Activated B cell treated with CpG ODN at 0.5 μM for 24 hours (primary cell): ENCODE data around the gene TMEM187. TPM values are rescaled to one million over a fixed set of nuclear protein-coding genes. Genes with fewer than 3 reads are reported as not detected.

Experiments
- ATAC-seq: fragments of 200-7000 bp; cut with Tn5 transposase; one replicate; pipeline ENCODE4 v1.10.0; 2021; ENCODE audit warnings: low read depth, mild to moderate bottlenecking, moderate library complexity
- CTCF ChIA-PET: fragments of 350-600 bp; sonication (Branson Sonifier 250); formaldehyde crosslinking; loops from one replicate; lab custom pipeline; 2021; ENCODE audit warnings: antibody characterized with exemption; lab: Charles Lee
- POLR2A ChIA-PET: fragments of 350-600 bp; sonication (Branson Sonifier 250); formaldehyde crosslinking; loops from one replicate; lab custom pipeline; 2021; ENCODE audit warnings: antibody characterized with exemption; lab: Charles Lee
- DNase-seq: peaks from one replicate; pipeline ENCODE4 v3.0.0; 2022
- H3K27ac Mint-ChIP-seq: one replicate; pipeline ENCODE4 v1.8.0; 2020; ENCODE audit warnings: mixed read lengths
- H3K27me3 Mint-ChIP-seq: one replicate; pipeline ENCODE4 v1.8.0; 2021; ENCODE audit warnings: mixed read lengths
- H3K36me3 Mint-ChIP-seq: one replicate; pipeline ENCODE4 v1.8.0; 2021; ENCODE audit warnings: low read depth, mixed read lengths
- H3K4me1 Mint-ChIP-seq: one replicate; pipeline ENCODE4 v1.8.0; 2021; ENCODE audit warnings: mixed read lengths
- H3K4me3 Mint-ChIP-seq: one replicate; pipeline ENCODE4 v1.8.0; 2020; ENCODE audit warnings: mild to moderate bottlenecking, mixed read lengths
- H3K9me3 Mint-ChIP-seq: one replicate; pipeline ENCODE4 v1.8.0; 2020; ENCODE audit warnings: mixed read lengths
- CTCF ChIP-seq: fragments of 200-600 bp; IDR thresholded peaks from one replicate; pipeline ENCODE4 v1.8.0; 2022; ENCODE audit warnings: antibody characterized with exemption, mild to moderate bottlenecking
- intact Hi-C: fragments of 100-400 bp; cut with micrococcal nuclease; formaldehyde crosslinking; loops from one replicate; pipeline ENCODE4 v1.15.1; 2024
- total RNA-seq: library from RNA; stranded (reverse); gene quantifications from 2 replicates; pipeline ENCODE4 v1.2.3, GENCODE V29; 2022

TMEM187 gene
- total RNA-seq, 1 donor from 2014 or later: 2.9 TPM

DNA sequence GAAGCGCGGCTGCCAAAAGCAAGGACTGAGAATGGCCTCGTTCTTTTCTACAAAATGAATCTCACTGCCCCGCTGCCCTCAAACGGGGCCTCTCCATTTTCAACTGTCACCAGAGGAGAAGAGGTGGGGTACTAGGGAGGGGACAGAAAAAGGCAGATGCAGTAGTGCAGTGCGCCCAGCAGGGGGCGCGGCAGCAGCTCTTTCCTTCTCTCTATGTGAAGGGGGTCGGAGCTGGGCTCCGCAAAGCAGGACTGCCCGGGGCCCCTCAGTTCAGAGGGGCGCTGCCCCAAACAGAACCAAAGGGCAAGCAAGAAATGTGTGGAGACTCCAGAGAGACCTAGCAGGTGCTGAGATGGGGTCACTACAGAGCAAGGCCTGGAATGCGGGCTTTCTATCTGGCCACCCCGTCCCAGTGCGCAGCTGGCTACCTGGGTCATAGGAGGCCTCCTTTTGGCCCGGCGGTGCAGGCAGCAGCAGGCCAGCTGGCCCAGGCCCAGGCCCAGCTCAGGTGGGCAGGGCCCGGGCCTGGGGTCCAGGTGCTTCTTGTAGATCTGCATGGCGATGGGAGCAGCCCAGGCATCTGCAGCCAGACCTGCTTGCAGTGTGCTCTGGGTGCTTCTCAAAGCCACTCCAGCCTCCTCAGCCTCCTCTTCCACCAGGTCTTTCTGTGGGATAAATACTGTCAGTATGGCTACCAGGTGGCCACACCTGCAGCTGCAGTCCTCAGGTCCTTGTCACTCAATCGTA lies 41.2 kb downstream of the TMEM187 start:
- H3K4me1 Mint-ChIP-seq: peaks cover 31% of the 10 kb centered on the region
- peaks cover 42% of the 10 kb centered on the region for H3K36me3 Mint-ChIP-seq
- intact Hi-C loops: loop anchor here (1.0 to 2.0 kb wide), 2 partner anchors 38 to 521 kb away; no protein-coding TSS in a partner anchor
- POLR2A ChIA-PET: interaction anchor here (1.2 to 3.4 kb wide), 7 partner anchors 11 to 384 kb away, joined by 3 to 17 read pairs (median 4); partner anchors contain the start of genes HCFC1 and RPL10
- no peaks in the 10 kb centered on the region for H3K27me3 Mint-ChIP-seq
- no peaks in the 10 kb centered on the region for H3K9me3 Mint-ChIP-seq
- peak; percentile 32 for DNase-seq
- no peak overlapping the region for H3K4me3 Mint-ChIP-seq
- ATAC-seq: peak; percentile 76
- TF ChIP-seq CTCF: no peak
- H3K27ac Mint-ChIP-seq: peak overlapping the region; percentile 35
- CTCF ChIA-PET: interaction anchor here (1.0 to 1.9 kb wide), 7 partner anchors 12 to 89 kb away, joined by 3 to 7 read pairs (median 5); partner anchors contain the start of gene HCFC1

DNA sequence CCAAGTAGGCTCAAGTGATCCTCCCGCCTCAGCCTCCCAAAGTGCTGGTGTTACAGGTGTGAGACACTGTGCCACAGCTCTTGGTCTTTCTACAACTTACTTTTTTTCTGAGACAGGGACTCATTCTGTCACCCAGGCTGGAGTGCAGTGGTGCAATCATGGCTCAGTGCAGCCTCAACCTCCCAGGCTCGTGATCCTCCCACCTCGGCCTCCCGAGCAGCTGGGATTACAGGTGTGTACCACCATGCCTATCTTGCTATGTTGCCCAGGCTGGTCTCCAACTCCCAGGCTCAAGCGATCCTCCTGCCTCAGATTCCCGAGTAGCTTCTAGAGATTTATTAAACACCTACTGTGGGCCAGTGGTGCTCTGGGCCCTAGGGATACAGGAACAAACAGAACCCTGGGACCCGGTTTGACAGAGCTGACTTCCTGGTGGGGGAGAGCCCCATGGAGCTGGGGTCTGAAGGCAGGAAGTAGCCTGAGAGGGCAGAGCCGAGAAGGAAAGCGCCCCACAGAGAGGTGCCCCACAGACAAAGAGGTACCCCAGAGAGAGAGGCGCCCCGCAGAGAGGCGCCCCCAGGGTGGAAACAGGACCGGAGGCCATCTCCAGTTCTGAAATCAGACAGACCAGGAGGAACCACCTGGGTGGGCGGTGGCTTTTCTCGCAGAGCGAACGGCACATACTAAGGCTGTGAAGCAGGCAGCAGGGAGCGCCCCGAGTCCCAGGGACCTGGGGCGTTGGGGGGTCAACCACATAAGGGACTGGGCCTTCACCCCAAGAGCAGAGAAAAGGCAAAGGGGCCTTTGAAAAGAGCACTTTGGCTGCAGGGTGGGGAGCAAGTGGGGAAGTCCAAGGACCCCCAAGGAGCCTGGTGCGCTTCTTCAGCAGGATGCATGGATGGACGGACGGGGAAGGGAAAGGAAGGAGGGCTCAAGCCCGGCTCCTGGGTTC lies 42.2 kb downstream of the TMEM187 start:
- Mint-ChIP-seq H3K27ac (peak overlapping the region; percentile 41), H3K27me3 (no peaks in the 10 kb centered on the region), H3K4me1 (peaks cover 27% of the 10 kb centered on the region), H3K36me3 (peaks cover 43% of the 10 kb centered on the region), H3K4me3 (no peak overlapping the region), H3K9me3 (no peaks in the 10 kb centered on the region)
- CTCF ChIA-PET: interaction anchor here (1.2 to 1.9 kb wide), 4 partner anchors 13 to 90 kb away, joined by 3 to 7 read pairs (median 4); no protein-coding TSS in a partner anchor
- intact Hi-C loops: no loop called here
- POLR2A ChIA-PET: interaction anchor here (1.4 to 3.4 kb wide), 4 partner anchors 12 to 44 kb away, joined by 3 to 17 read pairs (median 8); partner anchors contain the start of gene HCFC1
- DNase-seq (no peak), ATAC-seq (no peak)
- TF ChIP-seq CTCF: no peak

GRCh38 chrX:154015581-154016264 lies 43.2 kb downstream of the TMEM187 start:
- Mint-ChIP-seq H3K9me3 (no peaks in the 10 kb centered on the region), H3K4me1 (peaks cover 25% of the 10 kb centered on the region), H3K27me3 (no peaks in the 10 kb centered on the region), H3K27ac (peak overlapping the region; percentile 66), H3K36me3 (peaks cover 37% of the 10 kb centered on the region), H3K4me3 (no peak overlapping the region)
- ATAC-seq (no peak), DNase-seq (no peak)
- no peak for TF ChIP-seq CTCF
- intact Hi-C loops: no loop called here
- CTCF ChIA-PET: no interaction called here
- POLR2A ChIA-PET: interaction anchor here (0.5 kb wide), 1 partner anchor 283 kb away, joined by 12 read pairs; no protein-coding TSS in a partner anchor

DNA sequence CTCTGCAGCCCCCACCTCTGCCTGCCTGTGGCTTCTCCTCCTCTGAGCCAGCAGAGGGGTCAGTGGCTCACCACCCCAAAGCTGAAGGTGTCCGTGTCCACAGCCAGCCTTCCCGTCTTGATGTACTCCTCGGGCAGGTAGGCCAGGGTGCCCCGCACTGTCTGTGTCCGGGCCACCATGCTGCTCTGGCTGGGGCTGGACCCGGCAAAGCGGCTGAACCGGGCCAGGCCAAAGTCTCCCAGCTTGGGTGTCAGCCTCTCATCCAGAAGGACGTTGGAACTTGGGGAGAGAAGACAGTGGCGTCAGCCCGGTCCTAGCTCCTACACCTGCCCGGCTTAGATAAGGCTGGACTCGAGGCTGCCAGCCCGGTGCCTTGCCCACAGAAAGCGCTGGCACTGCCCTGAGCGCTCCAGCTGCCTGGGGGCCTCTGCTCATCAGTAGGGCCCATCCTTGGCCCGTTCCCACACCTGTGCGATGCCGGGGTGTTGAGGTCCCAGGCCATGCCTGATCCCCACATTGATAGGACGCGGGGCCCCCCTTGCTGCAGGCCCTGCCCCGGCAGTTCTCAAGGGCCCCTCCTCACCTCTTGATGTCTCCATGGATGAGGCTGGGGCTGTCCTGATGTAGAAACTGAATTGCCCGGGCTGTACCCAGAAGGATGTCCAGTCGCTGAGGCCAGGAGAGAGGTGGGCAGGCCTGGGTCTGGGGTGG lies 44.0 kb downstream of the TMEM187 start:
- intact Hi-C loops: no loop called here

More for the DNA sequence above, 44.0 kb downstream of the TMEM187 start:
- H3K27ac Mint-ChIP-seq: no peak overlapping the region
- POLR2A ChIA-PET: interaction anchor here (0.5 kb wide), 1 partner anchor 283 kb away, joined by 12 read pairs; no protein-coding TSS in a partner anchor
- no peaks in the 10 kb centered on the region for H3K27me3 Mint-ChIP-seq
- DNase-seq (no peak), ATAC-seq (no peak)
- CTCF ChIA-PET: no interaction called here
- no peak for TF ChIP-seq CTCF
- no peak overlapping the region for H3K4me3 Mint-ChIP-seq
- H3K4me1 Mint-ChIP-seq: peaks cover 27% of the 10 kb centered on the region
- H3K36me3 Mint-ChIP-seq: peaks cover 32% of the 10 kb centered on the region
- no peaks in the 10 kb centered on the region for H3K9me3 Mint-ChIP-seq
